ENCODE results near the gene CBLB. TPM values are rescaled to one million over a fixed set of nuclear protein-coding genes. Genes with fewer than 3 reads are reported as not detected.

Gene CBLB
- total and polyA plus RNA-seq, 2 of the 4 experiments (the other 2 are of a cell fraction): 10.1 to 20.1 TPM

- no peak overlapping the region for H3K14ac ChIP-seq (replicated peaks; ENCODE audit: low read depth, low read length)
- dilution Hi-C loops (cut with HindIII; ENCODE audit: low sequenced_read_pairs, unreplicated experiment) (no loop called here), intact Hi-C loops (cut with micrococcal nuclease) (no loop called here), in situ Hi-C loops (cut with MboI; ENCODE audit: low sequenced_read_pairs) (no loop called here)
- WGBS, 2 experiments (ENCODE audit: extremely low coverage in 2 of 2, insufficient read length in 1 of 2): no CpG with 5 or more reads among the region's 5 CpGs
- no peak overlapping the region for H3K27ac ChIP-seq (ENCODE audit: insufficient read depth, low read length)
- no peaks in the 10 kb centered on the region for H3K9me1 ChIP-seq (ENCODE audit: insufficient read depth, low read length)
- no peak overlapping the region for H3K4ac ChIP-seq (ENCODE audit: low read depth, low read length)
- no peak overlapping the region for H3K9ac ChIP-seq (ENCODE audit: low read depth, low read length)
- no peaks in the 10 kb centered on the region for H4K20me1 ChIP-seq (ENCODE audit: insufficient read depth, low read length)
- no peak overlapping the region for H2BK5ac ChIP-seq (ENCODE audit: low read depth, low read length, poor library complexity, severe bottlenecking)
- H2BK15ac ChIP-seq (ENCODE audit: low read depth, low read length): no peak overlapping the region
- H3K36me3 ChIP-seq (ENCODE audit: control insufficient read depth, insufficient read depth, low read length): no peaks in the 10 kb centered on the region
- H3K79me1 ChIP-seq (ENCODE audit: low read depth in 1 of 2, low read length in 2 of 2): peaks cover 11 to 14% of the 10 kb centered on the region in 2 experiments; a peak in 3 of 4 replicates
- peaks cover 2% of the 10 kb centered on the region; the same call in 1 of the 2 replicates for H3K4me1 ChIP-seq (ENCODE audit: control insufficient read depth, insufficient read depth, low read length)
- TF ChIP-seq RAD21 (IDR thresholded peaks at IDR 0.05; ENCODE audit: low read length) (no peak), POLR2A (IDR thresholded peaks at IDR 0.05; ENCODE audit: low read depth, low read length) (no peak), MAZ (IDR thresholded peaks at IDR 0.05; ENCODE audit: borderline replicate concordance, low read depth, low read length) (no peak), CHD1 (IDR thresholded peaks at IDR 0.05; ENCODE audit: low read depth, low read length) (no peak), FOS (IDR thresholded peaks at IDR 0.05; ENCODE audit: low read depth, low read length) (no peak), NFE2L2 (IDR thresholded peaks at IDR 0.05; ENCODE audit: low read depth, low read length) (no peak), CEBPB (IDR thresholded peaks at IDR 0.05; ENCODE audit: low read depth, low read length) (no peak), SMC3 (IDR thresholded peaks at IDR 0.05; ENCODE audit: low read depth, low read length) (no peak), RCOR1 (IDR thresholded peaks at IDR 0.05; ENCODE audit: insufficient replicate concordance, low read length) (no peak)
- TF ChIP-seq, protein P1, sequence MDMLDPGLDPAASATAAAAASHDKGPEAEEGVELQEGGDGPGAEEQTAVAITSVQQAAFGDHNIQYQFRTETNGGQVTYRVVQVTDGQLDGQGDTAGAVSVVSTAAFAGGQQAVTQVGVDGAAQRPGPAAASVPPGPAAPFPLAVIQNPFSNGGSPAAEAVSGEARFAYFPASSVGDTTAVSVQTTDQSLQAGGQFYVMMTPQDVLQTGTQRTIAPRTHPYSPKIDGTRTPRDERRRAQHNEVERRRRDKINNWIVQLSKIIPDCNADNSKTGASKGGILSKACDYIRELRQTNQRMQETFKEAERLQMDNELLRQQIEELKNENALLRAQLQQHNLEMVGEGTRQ (IDR thresholded peaks at IDR 0.05; ENCODE audit: low read depth, low read length): no peak
- TF ChIP-seq, protein P2, sequence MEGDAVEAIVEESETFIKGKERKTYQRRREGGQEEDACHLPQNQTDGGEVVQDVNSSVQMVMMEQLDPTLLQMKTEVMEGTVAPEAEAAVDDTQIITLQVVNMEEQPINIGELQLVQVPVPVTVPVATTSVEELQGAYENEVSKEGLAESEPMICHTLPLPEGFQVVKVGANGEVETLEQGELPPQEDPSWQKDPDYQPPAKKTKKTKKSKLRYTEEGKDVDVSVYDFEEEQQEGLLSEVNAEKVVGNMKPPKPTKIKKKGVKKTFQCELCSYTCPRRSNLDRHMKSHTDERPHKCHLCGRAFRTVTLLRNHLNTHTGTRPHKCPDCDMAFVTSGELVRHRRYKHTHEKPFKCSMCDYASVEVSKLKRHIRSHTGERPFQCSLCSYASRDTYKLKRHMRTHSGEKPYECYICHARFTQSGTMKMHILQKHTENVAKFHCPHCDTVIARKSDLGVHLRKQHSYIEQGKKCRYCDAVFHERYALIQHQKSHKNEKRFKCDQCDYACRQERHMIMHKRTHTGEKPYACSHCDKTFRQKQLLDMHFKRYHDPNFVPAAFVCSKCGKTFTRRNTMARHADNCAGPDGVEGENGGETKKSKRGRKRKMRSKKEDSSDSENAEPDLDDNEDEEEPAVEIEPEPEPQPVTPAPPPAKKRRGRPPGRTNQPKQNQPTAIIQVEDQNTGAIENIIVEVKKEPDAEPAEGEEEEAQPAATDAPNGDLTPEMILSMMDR (conservative IDR thresholded peaks at IDR 0.05; ENCODE audit: low read depth, low read length): no peak
- no peak overlapping the region for H4K8ac ChIP-seq (ENCODE audit: low read depth in 2 of 2, low read length in 2 of 2)
- H4K91ac ChIP-seq (ENCODE audit: insufficient read depth, low read depth, low read length): no peak overlapping the region
- no peak overlapping the region for H3K23ac ChIP-seq (ENCODE audit: low read depth, low read length)
- H3K9me3 ChIP-seq (ENCODE audit: control insufficient read depth, insufficient read depth, low read length): no peaks in the 10 kb centered on the region
- H3K56ac ChIP-seq (ENCODE audit: extremely low read depth, insufficient read depth, low read length): no peak overlapping the region
- no peak overlapping the region; the same call in 1 of the 2 replicates for H4K5ac ChIP-seq (ENCODE audit: low read depth, low read length)
- ATAC-seq (ENCODE audit: low read depth) (no peak), DNase-seq (no peak)
- H3K4me2 ChIP-seq (ENCODE audit: low read depth, low read length): no peak overlapping the region
- POLR2A ChIA-PET (ENCODE audit: unreplicated experiment): no interaction called here
- H2BK120ac ChIP-seq (ENCODE audit: low read depth, low read length): no peak overlapping the region
- no peak overlapping the region for H2AK5ac ChIP-seq (ENCODE audit: low read depth, low read length)
- H2AK9ac ChIP-seq (replicated peaks; ENCODE audit: low read depth, low read length, poor library complexity): no peak overlapping the region
- H2BK20ac ChIP-seq (ENCODE audit: low read depth, low read length): no peak overlapping the region
- no peak overlapping the region for H3K4me3 ChIP-seq (ENCODE audit: insufficient read depth, low read depth, low read length)
- BruUV-seq (replicated peaks): no TSS peak
- CTCF ChIA-PET: no interaction called here
- no peaks in the 10 kb centered on the region for H3K27me3 ChIP-seq (ENCODE audit: control insufficient read depth, insufficient read depth, low read length)
- no peak overlapping the region for H3K18ac ChIP-seq (ENCODE audit: low read depth, low read length)
- H2AFZ ChIP-seq (replicated peaks; ENCODE audit: low read length, poor library complexity): no peak overlapping the region
Measured at GRCh38 chr3:105800320-105800719, 68.5 kb downstream of the CBLB start.
